Measurements from ENCODE around the gene TTC33. TPM values are rescaled to one million over a fixed set of nuclear protein-coding genes. Genes with fewer than 3 reads are reported as not detected.

The TTC33 gene
- total RNA-seq, 1 experiment from 2014 or later: 12.6 TPM

DNA sequence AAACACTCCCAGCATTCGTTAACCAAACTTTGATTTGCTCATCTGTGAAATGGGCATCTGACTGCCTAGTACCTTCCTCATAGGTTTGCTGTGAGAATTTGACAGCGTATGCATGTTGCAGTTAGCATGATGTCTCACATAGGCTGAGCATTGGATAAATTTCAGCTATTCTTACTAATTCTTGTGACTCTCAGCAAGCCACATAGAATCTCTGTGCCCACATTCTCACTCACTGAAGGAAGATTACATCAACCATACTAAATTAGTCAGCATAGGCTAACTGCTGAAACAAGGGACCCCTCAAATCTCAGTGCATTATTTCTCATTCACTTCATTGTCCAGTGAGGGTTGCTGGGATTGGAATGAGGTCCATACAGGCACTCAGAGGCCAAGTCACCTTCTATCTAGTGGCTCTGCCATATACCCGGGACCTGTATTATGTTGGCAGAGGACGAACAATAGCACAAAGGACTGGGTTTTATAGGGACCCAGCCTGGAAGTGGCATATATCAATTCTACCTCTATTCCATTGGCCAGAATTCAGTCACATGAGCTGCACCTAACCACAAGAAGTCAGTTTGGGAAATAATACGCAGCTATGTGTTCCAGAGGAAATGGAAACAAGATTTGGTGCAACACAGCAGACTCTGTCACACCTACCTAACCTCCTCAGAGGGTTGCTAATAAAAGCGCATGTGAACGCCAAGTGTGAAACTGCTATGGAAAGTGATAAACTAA lies 80.2 kb downstream of the TTC33 start:
- no TSS peak for BruUV-seq (replicated peaks)
- intact Hi-C loops (cut with micrococcal nuclease; ENCODE audit: unreplicated experiment) (no loop called here), in situ Hi-C loops (cut with HindIII; ENCODE audit: low pct_unique_long_range_greater_than_20kb, low sequenced_read_pairs) (no loop called here)
- ATAC-seq: no peak
- Histone ChIP-seq H3K27me3 (ENCODE audit: control insufficient read depth, insufficient read depth, low read length) (no peaks in the 10 kb centered on the region), H3K9me3 (ENCODE audit: control insufficient read depth, insufficient read depth, low read depth, low read length) (no peaks in the 10 kb centered on the region), H3K4me1 (ENCODE audit: control insufficient read depth, insufficient read depth, low read length) (peaks cover 18% of the 10 kb centered on the region), H3K27ac (ENCODE audit: low read length) (no peak overlapping the region), H3K4me3 (ENCODE audit: low read depth in 2 of 2, low read length in 2 of 2) (no peak overlapping the region), H3K36me3 (ENCODE audit: control insufficient read depth, insufficient read depth, low read length) (no peaks in the 10 kb centered on the region)
- CTCF ChIA-PET: no interaction called here
- no peak for DNase-seq (ENCODE audit: low read depth, low spot score)
- POLR2A ChIA-PET: no interaction called here
- TF ChIP-seq POLR2AphosphoS5 (IDR thresholded peaks at IDR 0.05; ENCODE audit: low read depth, low read length) (no peak), SIN3A (IDR thresholded peaks at IDR 0.05; ENCODE audit: borderline replicate concordance, insufficient read depth, low read depth, low read length) (no peak), TCF7L2 (IDR thresholded peaks at IDR 0.05; ENCODE audit: low read depth, low read length) (no peak)
- TF ChIP-seq, protein P1, sequence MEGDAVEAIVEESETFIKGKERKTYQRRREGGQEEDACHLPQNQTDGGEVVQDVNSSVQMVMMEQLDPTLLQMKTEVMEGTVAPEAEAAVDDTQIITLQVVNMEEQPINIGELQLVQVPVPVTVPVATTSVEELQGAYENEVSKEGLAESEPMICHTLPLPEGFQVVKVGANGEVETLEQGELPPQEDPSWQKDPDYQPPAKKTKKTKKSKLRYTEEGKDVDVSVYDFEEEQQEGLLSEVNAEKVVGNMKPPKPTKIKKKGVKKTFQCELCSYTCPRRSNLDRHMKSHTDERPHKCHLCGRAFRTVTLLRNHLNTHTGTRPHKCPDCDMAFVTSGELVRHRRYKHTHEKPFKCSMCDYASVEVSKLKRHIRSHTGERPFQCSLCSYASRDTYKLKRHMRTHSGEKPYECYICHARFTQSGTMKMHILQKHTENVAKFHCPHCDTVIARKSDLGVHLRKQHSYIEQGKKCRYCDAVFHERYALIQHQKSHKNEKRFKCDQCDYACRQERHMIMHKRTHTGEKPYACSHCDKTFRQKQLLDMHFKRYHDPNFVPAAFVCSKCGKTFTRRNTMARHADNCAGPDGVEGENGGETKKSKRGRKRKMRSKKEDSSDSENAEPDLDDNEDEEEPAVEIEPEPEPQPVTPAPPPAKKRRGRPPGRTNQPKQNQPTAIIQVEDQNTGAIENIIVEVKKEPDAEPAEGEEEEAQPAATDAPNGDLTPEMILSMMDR (IDR thresholded peaks at IDR 0.05): no peak
- TF ChIP-seq, protein P2, sequence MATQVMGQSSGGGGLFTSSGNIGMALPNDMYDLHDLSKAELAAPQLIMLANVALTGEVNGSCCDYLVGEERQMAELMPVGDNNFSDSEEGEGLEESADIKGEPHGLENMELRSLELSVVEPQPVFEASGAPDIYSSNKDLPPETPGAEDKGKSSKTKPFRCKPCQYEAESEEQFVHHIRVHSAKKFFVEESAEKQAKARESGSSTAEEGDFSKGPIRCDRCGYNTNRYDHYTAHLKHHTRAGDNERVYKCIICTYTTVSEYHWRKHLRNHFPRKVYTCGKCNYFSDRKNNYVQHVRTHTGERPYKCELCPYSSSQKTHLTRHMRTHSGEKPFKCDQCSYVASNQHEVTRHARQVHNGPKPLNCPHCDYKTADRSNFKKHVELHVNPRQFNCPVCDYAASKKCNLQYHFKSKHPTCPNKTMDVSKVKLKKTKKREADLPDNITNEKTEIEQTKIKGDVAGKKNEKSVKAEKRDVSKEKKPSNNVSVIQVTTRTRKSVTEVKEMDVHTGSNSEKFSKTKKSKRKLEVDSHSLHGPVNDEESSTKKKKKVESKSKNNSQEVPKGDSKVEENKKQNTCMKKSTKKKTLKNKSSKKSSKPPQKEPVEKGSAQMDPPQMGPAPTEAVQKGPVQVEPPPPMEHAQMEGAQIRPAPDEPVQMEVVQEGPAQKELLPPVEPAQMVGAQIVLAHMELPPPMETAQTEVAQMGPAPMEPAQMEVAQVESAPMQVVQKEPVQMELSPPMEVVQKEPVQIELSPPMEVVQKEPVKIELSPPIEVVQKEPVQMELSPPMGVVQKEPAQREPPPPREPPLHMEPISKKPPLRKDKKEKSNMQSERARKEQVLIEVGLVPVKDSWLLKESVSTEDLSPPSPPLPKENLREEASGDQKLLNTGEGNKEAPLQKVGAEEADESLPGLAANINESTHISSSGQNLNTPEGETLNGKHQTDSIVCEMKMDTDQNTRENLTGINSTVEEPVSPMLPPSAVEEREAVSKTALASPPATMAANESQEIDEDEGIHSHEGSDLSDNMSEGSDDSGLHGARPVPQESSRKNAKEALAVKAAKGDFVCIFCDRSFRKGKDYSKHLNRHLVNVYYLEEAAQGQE (IDR thresholded peaks at IDR 0.05; ENCODE audit: insufficient read depth in 1 of 2, low read depth in 2 of 2, low read length in 1 of 2): no peak

DNA sequence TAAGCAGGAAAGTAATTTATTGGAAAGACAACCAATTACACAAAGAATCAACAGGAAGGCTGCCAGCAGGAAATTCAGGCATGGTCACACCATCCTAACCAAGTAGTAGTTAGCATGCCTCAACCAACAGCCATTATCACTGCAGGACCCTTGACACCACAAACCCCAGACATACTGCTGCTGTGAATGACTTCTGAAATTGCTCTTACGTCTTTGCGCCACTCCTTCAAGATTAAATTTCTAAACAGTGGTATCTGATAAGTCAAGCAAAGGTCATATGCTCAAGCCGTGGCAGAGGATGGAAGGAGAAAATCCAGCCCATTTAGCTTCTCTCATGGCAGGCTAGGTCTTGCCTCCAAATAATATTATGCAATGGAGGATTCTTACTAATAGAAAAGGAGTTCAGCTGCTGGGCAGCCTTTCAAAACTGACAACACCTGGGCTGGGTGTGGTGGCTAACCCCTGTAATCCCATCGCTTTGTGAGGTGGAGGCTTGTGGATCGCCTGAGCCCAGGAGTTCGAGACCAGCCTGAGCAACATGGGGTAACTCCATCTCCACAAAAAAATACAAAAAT lies 81.0 kb downstream of the TTC33 start:
- POLR2A ChIA-PET: interaction anchor here (0.6 kb wide), 1 partner anchor 243 kb away, joined by 3 read pairs; no protein-coding TSS in a partner anchor

More for the DNA sequence above, 81.0 kb downstream of the TTC33 start:
- intact Hi-C loops (cut with micrococcal nuclease; ENCODE audit: unreplicated experiment) (no loop called here), in situ Hi-C loops (cut with HindIII; ENCODE audit: low pct_unique_long_range_greater_than_20kb, low sequenced_read_pairs) (no loop called here)
- H3K4me1 ChIP-seq (ENCODE audit: control insufficient read depth, insufficient read depth, low read length): peaks cover 18% of the 10 kb centered on the region
- CTCF ChIA-PET: no interaction called here
- H3K36me3 ChIP-seq (ENCODE audit: control insufficient read depth, insufficient read depth, low read length): no peaks in the 10 kb centered on the region
- no peak for ATAC-seq
- no TSS peak for BruUV-seq (replicated peaks)
- no peak overlapping the region for H3K4me3 ChIP-seq (ENCODE audit: low read depth in 2 of 2, low read length in 2 of 2)
- no peak for TF ChIP-seq TCF7L2 (IDR thresholded peaks at IDR 0.05; ENCODE audit: low read depth, low read length)
- no peak for TF ChIP-seq POLR2AphosphoS5 (IDR thresholded peaks at IDR 0.05; ENCODE audit: low read depth, low read length)
- TF ChIP-seq, protein P2 (IDR thresholded peaks at IDR 0.05; ENCODE audit: insufficient read depth in 1 of 2, low read depth in 2 of 2, low read length in 1 of 2): no peak
- TF ChIP-seq, protein P1 (IDR thresholded peaks at IDR 0.05): no peak
- no peak for TF ChIP-seq SIN3A (IDR thresholded peaks at IDR 0.05; ENCODE audit: borderline replicate concordance, insufficient read depth, low read depth, low read length)
- no peaks in the 10 kb centered on the region for H3K27me3 ChIP-seq (ENCODE audit: control insufficient read depth, insufficient read depth, low read length)
- H3K9me3 ChIP-seq (ENCODE audit: control insufficient read depth, insufficient read depth, low read depth, low read length): no peaks in the 10 kb centered on the region
- DNase-seq (ENCODE audit: low read depth, low spot score): no peak
- no peak overlapping the region for H3K27ac ChIP-seq (ENCODE audit: low read length)
